Thymus (tissue), 11 donors: ENCODE results near the gene ALDH8A1. TPM values are rescaled to one million over a fixed set of nuclear protein-coding genes. Genes with fewer than 3 reads are reported as not detected.

Experiments used
- DNase-seq, 9 donors: peaks; one replicate each; pipeline ENCODE4 v3.0.0-alpha.2; 2013; ENCODE audit warnings: low spot score in 9 of 9, low read depth in 6 of 9, missing footprints in 1 of 9
- H3K27ac ChIP-seq, 2 donors: one replicate each; pipeline ENCODE4 v1.5.1; 2013; ENCODE audit warnings: control low read depth in 1 of 2, low read depth in 1 of 2, low read length in 1 of 2, mild to moderate bottlenecking in 1 of 2, moderate library complexity in 1 of 2
- H3K27me3 ChIP-seq, 2 donors: one replicate each; pipeline ENCODE4 v1.5.1; 2013; ENCODE audit warnings: low read length in 1 of 2; ENCODE audit not compliant: control insufficient read depth in 2 of 2, insufficient read depth in 1 of 2
- H3K36me3 ChIP-seq, 2 donors: one replicate each; pipeline ENCODE4 v1.5.1; 2013; ENCODE audit warnings: low read length in 1 of 2, mild to moderate bottlenecking in 1 of 2, moderate library complexity in 1 of 2; ENCODE audit not compliant: control insufficient read depth in 2 of 2, insufficient read depth in 2 of 2
- H3K4me1 ChIP-seq, 2 donors: one replicate each; pipeline ENCODE4 v1.5.1; 2013; ENCODE audit warnings: low read length in 2 of 2; ENCODE audit not compliant: control insufficient read depth in 2 of 2, insufficient read depth in 2 of 2
- H3K4me3 ChIP-seq, 2 donors: one replicate each; pipeline ENCODE4 v1.5.1; 2013; ENCODE audit warnings: low read length in 2 of 2, control low read depth in 1 of 2, mild to moderate bottlenecking in 1 of 2
- H3K9me3 ChIP-seq, 2 donors: one replicate each; pipeline ENCODE4 v1.5.1; 2013; ENCODE audit warnings: low read length in 1 of 2, mild to moderate bottlenecking in 1 of 2; ENCODE audit not compliant: control insufficient read depth in 2 of 2, insufficient read depth in 1 of 2
- WGBS: extraction: QIAGEN DNeasy Blood & Tissue Kit; methylation state at CpG from one replicate; pipeline ENCODE4 v1.1.7; 2013; 5-methylcytosine and 5-hydroxymethylcytosine counted together
- polyA plus RNA-seq: library from polyadenylated mRNA; stranded (reverse); fragments of 200-250 nt; gene quantifications from one replicate; pipeline ENCODE4 v1.2.3, GENCODE V29; 2013
- total RNA-seq: library from RNA; stranded (reverse); fragments of 120-200 nt; gene quantifications from one replicate; pipeline ENCODE4 v1.2.4, GENCODE V29; 2013
- donor health status: healthy.

ALDH8A1 gene
- total and polyA plus RNA-seq, 2 donors = 0.42 to 9.1 TPM

GRCh38 chr6:134956676-134957075, 6.8 kb upstream of the ALDH8A1 start:
- H3K36me3 ChIP-seq = peaks cover 10 to 11% of the 10 kb centered on the region in 2 donors

DNA sequence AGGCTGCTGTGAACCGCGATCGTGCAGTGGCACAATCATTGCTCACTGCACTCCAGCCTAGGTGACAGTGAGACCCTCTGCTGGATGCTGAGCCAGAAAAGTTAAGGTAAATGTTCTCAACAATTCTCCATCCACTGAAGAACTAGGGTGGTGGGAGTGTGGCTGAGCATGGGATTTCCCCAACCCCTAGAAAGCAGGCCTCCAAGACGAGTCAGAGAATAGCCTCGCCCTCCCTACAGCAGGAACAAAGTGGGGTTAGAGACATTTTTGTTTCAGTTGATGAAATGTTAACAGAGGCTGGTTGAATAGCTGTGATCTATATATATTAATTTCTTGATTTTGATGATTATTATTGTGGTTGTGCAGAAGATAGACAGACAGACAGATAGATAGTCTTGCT, 6.1 kb upstream of the ALDH8A1 start:
- Histone ChIP-seq H3K9me3 (no peaks in the 10 kb centered on the region), H3K36me3 (peaks cover 5% of the 10 kb centered on the region in 2 donors), H3K4me3 (no peak overlapping the region), H3K4me1 (no peaks in the 10 kb centered on the region), H3K27me3 (no peaks in the 10 kb centered on the region), H3K27ac (no peak overlapping the region)
- DNase-seq = no peak
- 96% methylated on average over 5 of the region's 5 CpGs for WGBS

More at GRCh38 chr6:134956676-134957075, 6.8 kb upstream of the ALDH8A1 start:
- no peaks in the 10 kb centered on the region for H3K27me3 ChIP-seq
- H3K4me1 ChIP-seq = no peaks in the 10 kb centered on the region
- no peak for DNase-seq
- WGBS = 98% methylated on average over 2 of the region's 2 CpGs
- H3K4me3 ChIP-seq = no peak overlapping the region
- no peak overlapping the region for H3K27ac ChIP-seq
- H3K9me3 ChIP-seq = no peaks in the 10 kb centered on the region

GRCh38 chr6:134954272-134955000, 4.5 kb upstream of the ALDH8A1 start:
- H3K36me3 ChIP-seq = peaks cover 5% of the 10 kb centered on the region in 2 donors
- no peaks in the 10 kb centered on the region for H3K27me3 ChIP-seq
- no peaks in the 10 kb centered on the region for H3K4me1 ChIP-seq
- WGBS = 94% methylated on average over 4 of the region's 4 CpGs
- no peak overlapping the region for H3K4me3 ChIP-seq
- no peaks in the 10 kb centered on the region for H3K9me3 ChIP-seq
- no peak overlapping the region for H3K27ac ChIP-seq
- DNase-seq = no peak

DNA sequence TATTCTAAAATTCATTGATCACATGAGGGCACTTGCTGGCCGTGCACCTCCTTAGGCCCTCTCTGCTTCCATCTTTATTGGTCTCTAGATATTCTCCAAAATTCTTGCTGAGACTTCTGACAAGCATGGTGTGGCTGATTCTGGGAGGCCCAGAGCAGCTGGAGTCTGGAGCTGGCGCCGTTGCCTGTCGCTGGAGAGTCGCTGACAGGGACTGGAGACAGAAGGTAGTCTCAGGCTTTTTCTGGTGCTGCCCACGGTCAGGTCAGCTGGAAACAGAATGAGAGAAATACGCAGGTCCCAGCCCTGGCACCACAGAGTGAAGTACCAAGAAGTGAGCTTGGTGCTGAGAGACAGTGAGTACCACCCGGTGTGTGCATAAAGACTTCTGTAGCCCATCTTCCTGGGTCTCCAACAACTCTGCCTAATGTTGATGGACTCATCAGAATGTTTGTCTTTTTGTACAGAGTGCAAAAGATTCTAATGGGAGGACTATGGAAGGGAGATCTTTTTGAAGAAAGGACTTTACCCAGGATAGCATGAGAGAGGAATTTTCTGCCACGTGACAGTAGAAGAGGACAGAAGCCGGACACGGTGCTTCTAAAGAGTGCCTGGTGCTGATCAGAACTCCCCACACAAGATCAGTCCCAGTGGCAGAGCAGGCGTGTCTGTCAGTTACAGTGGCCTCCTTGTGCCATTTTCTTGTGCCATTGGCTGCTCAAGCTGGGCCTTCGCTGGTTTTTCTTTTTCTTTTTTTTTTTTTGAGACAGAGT, 1.8 kb upstream of the ALDH8A1 start:
- DNase-seq = no peak
- H3K4me3 ChIP-seq = no peak overlapping the region
- no peaks in the 10 kb centered on the region for H3K36me3 ChIP-seq
- 97% methylated on average over 13 of the region's 13 CpGs for WGBS
- H3K4me1 ChIP-seq = no peaks in the 10 kb centered on the region
- H3K27ac ChIP-seq = no peak overlapping the region
- H3K9me3 ChIP-seq = peaks cover 0 to under 1% of the 10 kb centered on the region in 2 donors
- no peaks in the 10 kb centered on the region for H3K27me3 ChIP-seq

DNA sequence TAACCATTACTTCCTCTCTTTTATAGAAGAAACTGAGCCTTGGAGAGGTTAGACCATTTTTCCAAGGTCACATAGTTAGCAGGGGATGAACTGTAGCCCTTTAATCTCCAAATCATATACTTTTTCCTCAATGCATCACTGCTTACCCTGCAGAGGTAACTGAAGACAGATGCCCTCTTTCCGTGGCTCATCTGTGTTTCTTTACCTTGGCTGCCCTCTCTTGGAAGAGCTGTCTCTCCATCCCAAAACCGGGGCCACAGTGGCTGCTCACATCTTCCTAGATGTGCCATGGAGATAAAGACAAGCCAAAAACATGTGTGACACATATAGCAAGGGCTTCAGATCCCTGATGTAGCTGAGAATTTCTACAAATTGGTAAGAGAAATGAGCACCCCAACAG, 581 bp upstream of the ALDH8A1 start:
- WGBS = 88% methylated on average over 2 of the region's 2 CpGs

GRCh38 chr6:134948691-134949090, 1.2 kb downstream of the ALDH8A1 start:
- no peaks in the 10 kb centered on the region for H3K4me1 ChIP-seq
- no peaks in the 10 kb centered on the region for H3K36me3 ChIP-seq
- H3K9me3 ChIP-seq = peaks cover 0 to 2% of the 10 kb centered on the region in 2 donors
- no peak overlapping the region for H3K4me3 ChIP-seq
- no peak overlapping the region for H3K27ac ChIP-seq
- DNase-seq = no peak
- no peaks in the 10 kb centered on the region for H3K27me3 ChIP-seq
- 95% methylated on average over 1 of the region's 1 CpG for WGBS

More for the DNA sequence above, 581 bp upstream of the ALDH8A1 start:
- H3K27me3 ChIP-seq = no peaks in the 10 kb centered on the region
- H3K9me3 ChIP-seq = peaks cover 0 to 2% of the 10 kb centered on the region in 2 donors
- no peak for DNase-seq
- H3K4me3 ChIP-seq = no peak overlapping the region
- H3K27ac ChIP-seq = no peak overlapping the region
- no peaks in the 10 kb centered on the region for H3K4me1 ChIP-seq
- no peaks in the 10 kb centered on the region for H3K36me3 ChIP-seq

DNA sequence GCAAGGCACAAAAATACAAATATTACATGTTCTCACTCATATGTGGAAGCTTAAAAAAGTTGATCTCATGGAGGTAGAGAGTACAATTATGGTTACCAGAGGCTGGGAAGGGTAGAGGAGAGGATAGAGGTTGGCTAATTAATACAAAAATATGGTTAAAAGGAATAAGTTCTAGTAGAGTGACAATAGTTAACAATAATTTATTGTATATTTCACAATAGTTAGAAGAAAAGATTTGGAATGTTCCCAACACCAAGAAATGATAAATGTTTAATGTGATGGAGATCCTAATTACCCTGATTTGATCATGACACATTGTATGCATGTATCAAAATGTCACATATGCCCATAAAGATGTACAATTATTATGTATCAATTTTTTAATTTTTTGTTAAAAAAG, 1.8 kb downstream of the ALDH8A1 start:
- Histone ChIP-seq H3K9me3 (peaks cover 0 to 2% of the 10 kb centered on the region in 2 donors), H3K27me3 (no peaks in the 10 kb centered on the region), H3K27ac (no peak overlapping the region), H3K4me1 (no peaks in the 10 kb centered on the region), H3K36me3 (no peaks in the 10 kb centered on the region), H3K4me3 (no peak overlapping the region)
- no peak for DNase-seq

GRCh38 chr6:134945045-134945444, 4.9 kb downstream of the ALDH8A1 start:
- H3K27ac ChIP-seq = no peak overlapping the region
- no peaks in the 10 kb centered on the region for H3K4me1 ChIP-seq
- no peaks in the 10 kb centered on the region for H3K36me3 ChIP-seq
- no peak for DNase-seq
- H3K9me3 ChIP-seq = peaks cover 0 to 2% of the 10 kb centered on the region in 2 donors
- H3K4me3 ChIP-seq = no peak overlapping the region
- H3K27me3 ChIP-seq = no peaks in the 10 kb centered on the region

DNA sequence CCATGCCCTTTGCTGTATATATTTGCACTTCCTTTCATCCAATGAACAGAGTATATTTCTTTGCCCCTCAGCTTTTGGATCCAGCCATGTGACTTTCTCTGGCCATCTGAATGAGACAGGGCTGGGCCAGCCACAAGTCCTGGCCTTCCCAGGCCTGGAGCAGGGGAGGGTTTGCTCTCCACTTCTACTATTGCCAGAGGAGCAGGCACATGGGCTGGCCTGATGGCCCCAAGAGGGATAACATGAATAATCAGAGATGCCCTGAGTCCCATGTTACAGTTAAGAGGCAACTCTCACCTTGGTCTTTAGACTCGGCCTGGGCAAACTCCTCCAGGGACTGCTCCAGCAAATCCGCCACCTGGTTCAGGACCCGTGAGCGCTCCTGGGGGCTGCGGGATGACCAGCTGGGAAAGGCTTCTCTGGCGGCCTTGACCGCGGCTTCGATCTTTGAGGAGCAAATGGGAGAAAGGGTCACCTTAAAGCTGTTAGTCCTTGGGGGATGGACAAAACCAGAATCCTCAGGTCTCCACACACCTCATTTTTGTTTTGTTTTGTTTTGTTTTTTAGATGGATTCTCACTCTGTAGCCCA, 6.3 kb downstream of the ALDH8A1 start:
- no peak for DNase-seq
- Histone ChIP-seq H3K4me1 (peaks cover 0 to 2% of the 10 kb centered on the region in 2 donors), H3K36me3 (no peaks in the 10 kb centered on the region), H3K4me3 (no peak overlapping the region), H3K27me3 (no peaks in the 10 kb centered on the region), H3K9me3 (peaks cover 0 to 2% of the 10 kb centered on the region in 2 donors), H3K27ac (no peak overlapping the region)
- 99% methylated on average over 9 of the region's 9 CpGs for WGBS
